ENCODE data around the gene IL17B.

The IL17B gene

DNA sequence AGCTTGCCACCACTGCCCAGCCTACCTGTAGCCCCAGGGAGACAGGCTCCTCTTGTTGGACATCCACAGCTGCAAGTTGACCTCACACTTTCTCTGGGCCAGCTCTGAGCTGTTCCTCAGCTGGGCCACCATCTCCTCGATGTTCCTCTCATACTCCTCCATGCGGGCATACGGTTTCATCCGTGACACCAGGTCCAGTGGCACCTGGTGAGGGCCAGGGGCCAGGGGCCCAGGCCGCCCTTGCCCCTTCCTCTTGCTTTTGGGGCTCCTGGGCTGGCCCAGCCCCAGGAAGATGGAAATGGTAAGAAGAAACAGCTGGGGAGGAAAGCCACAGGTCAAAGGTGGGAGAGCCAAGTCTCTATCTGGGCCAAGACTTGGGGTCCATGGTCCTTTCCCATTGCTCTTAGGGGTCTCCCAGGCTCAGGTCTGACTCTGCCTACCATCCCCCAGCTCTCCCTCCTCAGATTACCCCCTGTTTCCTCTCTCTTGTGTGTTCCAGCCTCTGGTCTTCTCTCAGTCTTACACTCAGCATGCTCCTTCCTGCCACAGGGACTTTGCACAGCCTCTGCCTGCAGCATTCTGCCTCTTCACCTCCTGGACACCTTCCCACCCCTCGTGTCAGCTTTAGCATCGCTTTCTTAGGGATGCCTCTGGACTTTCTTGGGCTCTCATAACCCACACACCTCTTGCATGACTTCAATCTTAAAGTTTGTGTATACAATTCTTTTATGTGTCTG, 2.2 kb downstream of the IL17B start:
- DNase-seq (ENCODE audit: low spot score) = no peak

DNA sequence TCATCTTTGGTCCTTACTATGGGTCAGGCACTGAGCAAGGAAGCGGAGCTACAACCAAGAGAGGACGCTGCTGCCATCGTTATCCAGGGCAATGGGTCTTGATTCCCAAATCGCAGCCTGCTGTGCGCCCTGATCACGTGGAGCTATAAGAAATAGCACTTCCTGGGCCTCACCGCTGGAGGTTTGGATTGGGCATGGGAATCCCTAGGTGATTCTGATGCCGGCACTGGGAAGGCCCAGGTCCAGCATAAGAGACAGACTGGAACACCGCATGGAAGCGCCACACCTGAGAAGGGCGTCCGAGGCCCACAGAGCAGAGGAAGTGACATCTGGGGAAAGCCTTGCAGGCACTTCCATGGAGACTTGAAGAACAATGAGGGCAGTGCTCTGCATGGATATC, 3.0 kb downstream of the IL17B start:
- DNase-seq (ENCODE audit: low spot score) = no peak

- no peak for DNase-seq (ENCODE audit: low spot score)
Measured at GRCh38 chr5:149375434-149375833, 3.7 kb downstream of the IL17B start.

DNA sequence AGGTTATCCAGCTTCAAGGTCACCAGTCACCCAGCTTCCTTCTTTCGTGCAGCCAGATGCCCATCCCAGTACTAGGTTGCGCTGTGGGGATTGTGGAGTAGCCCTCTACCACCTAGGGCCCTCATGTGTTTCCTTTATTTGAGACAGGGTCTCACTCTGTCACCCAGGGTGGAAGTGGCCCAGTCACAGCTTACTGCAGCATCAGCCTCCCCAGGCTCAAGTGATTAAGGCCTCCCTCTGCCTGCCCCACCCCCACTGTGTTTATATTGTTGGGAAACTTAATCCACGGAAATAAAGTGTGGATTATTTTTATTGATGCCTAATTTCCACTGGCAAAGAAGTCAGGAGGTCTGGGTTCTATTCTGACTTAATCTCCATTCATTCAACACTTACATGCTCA, 4.3 kb downstream of the IL17B start:
- no peak for DNase-seq (ENCODE audit: low spot score)

GRCh38 chr5:149374303-149374702, 4.8 kb downstream of the IL17B start:
- no peak for DNase-seq (ENCODE audit: low spot score)

- DNase-seq (ENCODE audit: low spot score) = no peak
Measured at GRCh38 chr5:149372932-149373331, 6.2 kb downstream of the IL17B start.

- no peak for DNase-seq (ENCODE audit: low spot score)
Measured at GRCh38 chr5:149372076-149372795, 6.9 kb downstream of the IL17B start.

DNA sequence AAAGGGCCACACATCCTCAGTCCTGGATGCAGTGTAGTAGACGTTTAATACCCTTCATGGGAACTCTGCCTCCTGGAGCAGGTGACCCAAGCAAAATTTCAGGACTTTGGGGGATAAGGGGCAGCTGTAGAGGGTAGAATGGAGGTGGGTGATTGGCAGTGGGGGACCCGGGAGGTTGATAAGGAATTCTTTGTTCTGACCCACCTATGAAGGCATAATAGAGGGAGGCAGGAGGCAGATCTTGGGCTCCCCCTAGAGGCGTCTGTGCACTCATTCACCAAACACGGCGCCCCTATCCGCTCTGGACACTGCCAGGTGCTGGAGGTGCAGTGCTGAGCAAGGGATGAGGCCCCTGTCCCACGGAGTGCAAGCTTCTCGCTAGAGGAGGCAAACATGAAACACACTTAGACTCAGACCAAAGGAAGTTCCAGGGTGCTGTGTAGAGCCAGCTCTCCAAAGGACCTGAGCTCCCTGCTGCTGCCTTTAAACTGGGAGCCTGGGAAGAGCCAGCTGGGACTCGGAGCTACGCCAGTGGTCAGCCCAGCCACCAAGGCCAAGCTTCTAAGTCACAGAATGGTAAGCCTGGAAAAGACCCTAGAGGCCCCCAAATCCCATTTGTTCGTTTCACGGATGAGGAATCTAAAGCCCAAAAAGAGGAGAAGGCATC, 7.7 kb downstream of the IL17B start:
- peak; percentile 34 for DNase-seq (ENCODE audit: low spot score)

- DNase-seq (ENCODE audit: low spot score) = no peak
Measured at GRCh38 chr5:149370878-149371277, 8.2 kb downstream of the IL17B start.

- DNase-seq (ENCODE audit: low spot score) = no peak
Measured at GRCh38 chr5:149367972-149368645, 11.0 kb downstream of the IL17B start.

- peak; percentile 35 for DNase-seq (ENCODE audit: low spot score)
Measured at GRCh38 chr5:149367249-149367971, 11.7 kb downstream of the IL17B start.

- no peak for DNase-seq (ENCODE audit: low spot score)
Measured at GRCh38 chr5:149366169-149366729, 12.8 kb downstream of the IL17B start.

GRCh38 chr5:149365418-149365817, 13.7 kb downstream of the IL17B start:
- no peak for DNase-seq (ENCODE audit: low spot score)

DNA sequence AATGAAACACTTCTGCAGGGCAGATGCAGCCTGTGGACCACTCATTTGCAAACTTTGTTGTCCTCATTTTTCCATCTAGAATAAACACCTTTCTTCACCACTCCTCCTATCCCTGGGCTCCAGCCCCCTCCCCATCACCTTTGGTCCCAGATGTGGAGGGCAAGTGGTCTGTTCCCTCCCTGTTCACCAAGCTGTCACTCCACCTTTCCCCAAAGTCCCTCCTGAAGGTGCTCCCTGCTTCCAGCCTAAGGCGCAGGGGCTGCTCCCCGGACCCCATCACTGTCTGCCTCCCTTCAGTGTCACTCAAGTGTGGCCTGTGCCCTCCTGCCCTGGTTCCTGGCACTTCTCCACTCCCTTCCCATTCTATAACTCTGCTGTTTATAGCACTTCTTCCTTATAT, 14.4 kb downstream of the IL17B start:
- DNase-seq (ENCODE audit: low spot score) = no peak

DNA sequence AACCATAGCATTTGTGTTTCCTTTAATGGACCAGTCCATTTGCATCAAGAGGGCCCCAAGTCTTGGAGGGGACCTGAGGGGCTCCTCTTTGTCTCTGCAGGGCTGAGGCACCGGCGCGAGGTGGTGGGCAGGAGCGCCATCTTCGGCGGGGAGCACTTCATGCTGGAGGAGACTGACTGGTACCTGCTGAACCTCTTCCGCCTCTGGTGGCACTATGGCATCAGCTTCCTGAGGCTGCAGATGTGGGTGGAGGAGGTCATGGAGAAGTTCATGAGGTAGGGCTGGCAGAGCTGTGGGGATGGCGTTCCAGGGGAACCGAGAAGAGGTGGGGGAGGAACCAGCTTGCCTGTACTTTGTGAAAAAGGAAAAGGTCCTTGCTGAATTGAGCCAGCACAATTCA, 15.2 kb downstream of the IL17B start:
- DNase-seq (ENCODE audit: low spot score) = no peak

DNA sequence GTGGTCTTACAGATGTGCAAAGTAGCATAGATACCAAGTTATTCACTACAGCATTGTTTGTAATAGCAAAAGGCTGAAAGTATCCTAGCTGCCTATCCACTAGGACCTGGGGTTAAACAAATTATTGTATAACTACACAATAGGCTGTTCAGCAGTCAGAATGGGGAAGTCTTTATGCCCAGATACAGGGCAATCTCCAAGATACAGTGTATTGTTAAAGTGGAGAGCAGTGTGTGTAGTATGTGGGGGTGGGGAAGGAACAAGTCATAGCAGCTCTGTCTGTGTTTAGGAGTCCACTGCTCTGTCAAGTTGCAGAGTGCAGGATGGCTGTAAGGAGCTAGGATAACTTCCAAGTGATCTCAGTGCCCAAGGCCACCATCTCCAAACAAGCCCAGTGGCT, 15.7 kb downstream of the IL17B start:
- no peak for DNase-seq (ENCODE audit: low spot score)

DNA sequence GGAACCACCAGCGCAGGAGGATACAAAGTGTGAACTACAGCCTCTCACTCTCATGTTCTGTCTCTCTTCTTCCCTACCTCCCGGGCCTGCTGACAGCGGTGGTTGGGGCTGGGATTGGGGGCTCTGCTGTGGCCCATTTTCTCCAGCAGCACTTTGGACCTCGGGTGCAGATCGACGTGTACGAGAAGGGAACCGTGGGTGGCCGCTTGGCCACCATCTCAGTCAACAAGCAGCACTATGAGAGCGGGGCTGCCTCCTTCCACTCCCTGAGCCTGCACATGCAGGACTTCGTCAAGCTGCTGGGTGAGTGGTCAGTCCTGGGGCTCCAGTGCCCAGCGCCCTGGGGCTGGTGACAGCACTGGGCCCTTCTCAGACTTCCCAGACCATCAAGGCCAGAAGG, 16.6 kb downstream of the IL17B start:
- DNase-seq (ENCODE audit: low spot score) = no peak

GRCh38 chr5:149360272-149360671, 18.8 kb downstream of the IL17B start:
- no peak for DNase-seq (ENCODE audit: low spot score)

DNA sequence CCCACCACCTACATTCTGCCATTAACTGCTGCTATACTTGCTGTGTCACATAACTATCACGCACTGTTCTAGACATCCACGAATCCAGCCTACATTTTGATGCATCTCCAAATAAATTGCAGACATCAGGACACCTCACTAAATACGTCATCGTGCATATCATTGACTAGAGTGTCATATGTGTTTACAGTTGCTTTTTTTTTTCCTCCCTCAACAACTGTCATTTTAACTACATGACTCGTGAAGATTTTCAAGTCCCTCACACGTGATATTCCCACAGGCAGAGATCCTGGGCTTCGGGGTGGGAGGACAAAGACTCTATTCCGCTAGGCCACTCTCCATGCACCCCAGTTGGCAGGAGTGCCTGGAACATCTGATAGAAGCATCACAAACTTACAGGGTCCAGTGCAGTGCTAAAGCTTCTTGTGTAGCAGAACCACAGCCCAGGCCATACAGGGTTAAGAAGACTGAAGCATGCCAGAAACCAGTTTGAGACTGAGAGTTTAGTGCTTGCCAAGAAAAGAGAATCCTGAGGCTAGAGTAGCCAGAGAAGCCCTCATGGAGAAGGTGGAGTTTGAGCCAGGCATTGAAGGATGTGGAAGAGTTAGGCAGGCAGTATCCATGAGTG, 20.1 kb downstream of the IL17B start:
- DNase-seq (ENCODE audit: low spot score) = no peak

DNA sequence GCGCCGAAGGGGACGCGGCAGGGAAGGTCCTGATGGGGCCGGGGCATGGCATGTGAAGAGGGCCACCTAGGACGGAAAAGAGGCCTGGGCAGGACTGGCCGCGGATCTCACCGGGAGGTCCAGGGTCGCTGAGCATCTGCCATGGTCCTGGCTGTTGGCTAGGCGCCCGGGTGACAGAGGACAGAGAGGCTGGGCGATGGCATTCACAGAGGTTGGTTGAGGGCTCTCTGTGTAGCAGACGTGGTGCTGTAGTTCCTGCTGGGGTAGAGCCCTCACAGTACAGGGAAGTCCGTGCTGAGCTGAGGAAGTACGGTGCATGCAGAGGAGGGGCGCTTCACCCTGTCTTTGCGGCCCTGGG, 20.8 kb downstream of the IL17B start:
- DNase-seq (ENCODE audit: low spot score) = peak; percentile 32
